Renal cortex interstitium (tissue), 11 donors: ENCODE measurements around the gene RALB. TPM values are rescaled to one million over a fixed set of nuclear protein-coding genes. Genes with fewer than 3 reads are reported as not detected.
"Not testable (repeated sequence)": the region's sequence is repeated elsewhere in the genome, so short reads cannot be mapped to it uniquely, and the experiment has no call there.

ENCODE experiments used
- DNase-seq, 11 donors: peaks; one replicate each; pipeline ENCODE4 v3.0.0-alpha.2; 2013; ENCODE audit warnings: low read depth in 9 of 11, low spot score in 4 of 11; ENCODE audit errors: extremely low read depth in 1 of 11
- polyA plus RNA-seq, 3 donors: library from polyadenylated mRNA; unstranded; fragments of 120-200 nt; gene quantifications; one replicate each; pipeline ENCODE4 v1.2.1, GENCODE V29; 2013; ENCODE audit not compliant: insufficient read length in 3 of 3

The RALB gene
- polyA plus RNA-seq, 3 donors, result 69.0 to 82.3 (median 77.4) TPM

DNA sequence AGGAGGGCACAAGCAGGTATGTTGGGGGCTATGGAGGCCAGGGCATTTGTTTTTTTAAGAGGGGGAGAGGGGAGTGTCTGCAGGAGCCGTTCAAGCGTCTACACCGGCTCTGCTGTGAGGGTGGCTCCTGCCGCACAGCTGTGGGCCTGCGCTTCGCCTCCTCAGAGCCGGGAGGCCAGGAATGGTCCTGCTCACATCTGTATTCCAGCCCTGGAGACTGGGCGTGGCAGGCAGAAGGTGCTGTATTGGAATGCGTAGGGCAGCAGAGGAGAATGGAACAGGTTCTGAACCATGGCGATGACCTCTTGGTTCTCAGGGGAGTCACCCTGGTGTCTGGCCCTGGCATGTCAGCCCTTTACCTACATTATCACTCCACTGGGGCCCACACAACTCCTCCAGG, 66.5 kb downstream of the RALB start:
- no peak for DNase-seq

DNA sequence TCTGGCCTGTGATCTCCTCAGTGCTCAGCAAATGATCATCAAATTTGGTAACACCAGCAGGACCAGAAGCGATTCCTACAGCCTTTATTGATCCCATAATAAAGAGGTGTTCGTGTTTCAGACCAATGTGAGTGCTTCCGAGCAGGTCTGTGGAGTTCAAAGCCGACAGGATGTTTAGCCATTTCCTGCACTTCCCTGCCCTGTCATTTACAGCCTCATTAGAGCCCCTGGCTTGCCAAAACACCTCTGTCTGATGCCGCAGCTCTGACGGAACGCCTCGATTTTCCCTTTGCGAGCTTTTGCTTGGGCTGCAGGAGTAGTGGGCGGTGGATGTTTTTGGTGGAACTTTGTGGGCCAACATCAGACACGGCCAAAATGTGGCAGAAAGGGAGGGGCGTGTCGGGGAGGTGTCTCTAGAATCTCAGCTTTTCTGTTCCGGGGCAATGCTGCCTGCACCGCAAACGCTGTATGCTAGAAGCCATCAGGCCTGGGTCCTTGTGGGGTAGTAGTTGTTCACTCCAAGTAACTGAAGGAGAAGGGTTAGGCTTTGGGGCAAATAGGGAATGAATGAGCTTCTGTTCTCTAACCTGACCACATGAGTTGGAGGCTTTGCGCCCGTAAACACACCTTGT, 67.2 kb downstream of the RALB start:
- DNase-seq, result no peak

DNA sequence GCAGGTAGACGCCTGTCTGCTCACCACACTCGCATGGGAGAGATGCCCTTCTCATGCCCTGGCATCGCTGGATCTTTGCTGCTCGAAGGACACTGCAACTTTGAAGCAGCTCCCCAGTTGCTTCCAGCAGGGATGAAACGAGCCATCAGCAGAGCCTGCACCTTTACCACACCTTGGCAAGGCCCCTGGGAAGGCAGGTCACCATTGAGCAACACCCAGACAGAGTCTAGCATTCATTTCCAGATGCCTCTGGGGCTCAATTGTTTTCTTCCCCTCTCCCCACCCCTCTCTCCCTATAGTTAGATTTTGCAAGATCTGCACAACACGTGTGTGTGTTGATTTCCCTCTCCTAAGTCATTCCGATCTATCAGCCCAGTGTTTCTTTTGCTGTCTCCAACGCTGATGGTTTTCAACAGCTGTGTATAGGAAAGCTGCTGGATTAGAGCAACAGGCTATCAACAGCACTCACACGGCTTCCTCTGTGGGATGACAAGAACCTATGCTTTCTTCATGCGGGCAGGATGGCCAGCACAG, 67.7 kb downstream of the RALB start:
- no peak for DNase-seq

DNA sequence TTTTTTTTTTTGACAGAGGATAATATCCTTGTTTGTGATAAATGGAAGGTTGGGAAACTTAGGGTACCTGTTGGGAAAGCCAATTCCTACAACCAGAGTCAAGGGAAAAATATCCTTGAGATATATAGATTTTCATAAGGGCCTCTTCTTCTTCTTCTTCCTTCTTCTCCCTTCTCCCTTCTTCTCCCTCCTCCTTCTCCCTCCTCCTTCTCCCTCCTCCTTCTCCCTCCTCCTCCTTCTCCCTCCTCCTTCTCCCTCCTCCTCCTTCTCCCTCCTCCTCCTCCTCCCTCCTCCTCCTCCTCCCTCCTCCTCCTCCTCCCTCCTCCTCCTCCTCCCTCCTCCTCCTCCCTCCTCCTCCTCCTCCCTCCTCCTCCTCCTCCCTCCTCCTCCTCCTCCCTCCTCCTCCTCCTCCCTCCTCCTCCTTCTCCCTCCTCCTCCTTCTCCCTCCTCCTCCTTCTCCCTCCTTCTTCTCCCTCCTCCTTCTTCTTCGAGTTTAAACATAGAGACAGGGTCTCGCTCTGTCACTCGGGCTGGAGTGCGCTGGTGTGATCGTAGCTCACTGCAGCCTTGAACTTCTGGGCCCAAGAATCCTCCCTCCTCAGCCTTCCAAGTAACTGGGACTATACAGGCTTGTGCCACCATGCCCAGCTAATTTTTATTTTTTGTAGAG, 68.4 kb downstream of the RALB start:
- not testable (repeated sequence) for DNase-seq

DNA sequence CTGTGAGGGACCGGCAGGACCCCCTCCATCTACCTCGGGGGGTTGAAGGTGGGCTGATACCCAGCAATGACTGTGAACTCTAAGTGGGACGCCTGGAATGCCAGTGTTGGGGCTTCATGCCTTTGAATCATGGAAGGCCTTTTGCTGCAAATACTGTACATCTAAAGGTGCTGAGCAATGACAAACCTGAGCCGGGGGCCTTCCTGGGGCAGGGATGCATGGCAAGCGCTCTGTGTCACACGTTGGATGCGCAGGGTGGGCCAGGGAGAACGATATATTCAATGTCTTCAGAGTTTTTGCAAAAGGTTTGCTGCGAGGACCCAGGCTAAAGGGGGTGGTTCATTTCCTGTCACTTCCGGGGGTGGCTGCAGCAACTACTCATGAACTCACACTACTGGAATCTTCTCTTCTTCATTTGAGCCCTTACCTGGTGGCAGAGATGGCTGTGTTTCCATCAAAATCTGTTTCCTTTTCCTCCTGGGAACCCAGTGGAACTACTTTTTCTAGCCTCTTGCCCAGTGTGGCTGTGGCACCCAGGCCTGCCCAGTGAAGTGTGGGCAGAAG, 69.2 kb downstream of the RALB start:
- no peak for DNase-seq

DNA sequence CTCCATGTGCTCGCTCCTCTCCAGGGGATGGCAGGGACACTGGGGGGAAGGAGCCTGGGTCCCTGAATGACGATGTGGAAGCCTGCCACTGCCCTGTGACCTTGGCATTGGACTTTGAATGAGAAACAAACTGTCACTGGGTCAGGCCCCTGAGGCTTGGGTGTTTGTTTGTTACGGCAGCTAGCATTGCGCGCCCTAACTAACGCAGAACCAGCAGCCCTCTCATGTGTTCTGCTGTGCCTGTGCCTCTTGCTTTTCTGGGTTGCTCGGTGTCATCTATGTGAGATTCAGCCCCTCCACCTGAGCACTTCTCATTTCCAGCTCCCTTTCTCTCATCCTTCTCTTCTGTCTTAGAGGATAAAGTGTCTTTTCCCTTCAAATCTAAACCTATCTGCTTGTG, 69.7 kb downstream of the RALB start:
- no peak for DNase-seq

DNA sequence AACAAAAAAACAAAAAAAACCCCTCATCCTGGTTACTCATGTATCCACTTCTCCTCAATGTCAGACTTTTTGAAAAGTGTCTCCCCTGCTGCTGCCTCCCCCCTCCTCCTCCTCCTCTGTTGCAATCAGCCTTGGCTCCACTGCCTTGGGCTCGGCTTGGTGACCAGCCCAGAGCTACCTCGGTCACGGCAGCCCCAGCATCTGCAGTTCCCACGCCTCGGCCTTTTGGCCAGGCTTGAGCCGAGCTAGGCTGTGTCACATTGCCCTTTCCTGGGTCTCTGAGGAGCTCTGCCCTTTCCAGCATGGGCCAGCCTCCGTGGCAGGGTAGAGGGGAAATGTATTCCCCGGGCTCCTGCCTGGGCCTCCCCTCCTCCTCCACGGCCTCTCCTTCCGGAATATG, 70.6 kb downstream of the RALB start:
- DNase-seq, result no peak

DNA sequence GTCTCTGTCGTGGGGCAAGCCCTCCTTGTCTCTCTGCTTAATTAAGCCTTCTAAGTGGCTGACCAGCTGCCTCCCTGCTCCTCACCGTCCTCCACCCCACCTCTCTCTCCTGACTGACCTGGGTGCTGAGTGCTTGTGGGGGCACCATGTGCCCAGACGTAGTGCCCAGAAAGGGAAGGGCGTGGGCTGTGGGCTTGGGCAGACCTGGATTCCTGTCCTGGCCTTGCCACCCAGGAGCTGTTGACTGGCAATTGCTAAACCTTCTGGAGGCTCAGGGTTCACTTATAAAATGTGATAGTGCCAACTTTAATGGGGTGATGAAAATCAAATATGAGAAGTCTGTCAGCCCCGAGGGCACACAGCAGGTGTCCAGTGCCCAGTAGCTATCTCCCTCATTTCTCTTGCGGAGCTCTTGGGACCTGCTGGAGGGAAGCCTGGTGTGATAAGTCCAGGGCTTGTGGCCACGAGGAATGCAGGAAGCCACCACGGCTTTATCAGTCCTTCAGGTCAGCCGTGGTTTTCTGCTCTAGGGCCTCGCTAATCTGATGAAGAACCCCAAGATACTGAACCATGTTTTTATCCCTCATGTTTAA, 71.3 kb downstream of the RALB start:
- DNase-seq, result no peak

DNA sequence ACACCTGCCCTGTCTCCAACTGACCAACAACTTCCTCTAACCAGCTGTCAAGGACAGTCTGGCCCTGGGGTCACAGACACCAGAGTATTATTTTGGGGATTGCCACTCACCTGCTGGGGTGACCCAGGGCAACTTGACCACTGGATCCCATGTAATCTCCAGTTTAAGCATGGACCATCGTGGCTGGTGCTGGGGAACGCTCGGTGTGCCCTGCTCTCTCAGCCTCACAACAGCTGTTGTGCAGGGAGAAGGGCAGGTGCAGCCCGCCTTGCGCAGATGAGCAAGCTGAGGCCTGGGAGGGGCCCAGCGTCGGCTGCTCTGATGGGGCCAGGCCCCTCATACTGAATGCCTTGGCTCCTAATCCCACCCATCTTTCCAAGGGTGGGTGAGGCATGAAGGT, 72.3 kb downstream of the RALB start:
- DNase-seq, result no peak

DNA sequence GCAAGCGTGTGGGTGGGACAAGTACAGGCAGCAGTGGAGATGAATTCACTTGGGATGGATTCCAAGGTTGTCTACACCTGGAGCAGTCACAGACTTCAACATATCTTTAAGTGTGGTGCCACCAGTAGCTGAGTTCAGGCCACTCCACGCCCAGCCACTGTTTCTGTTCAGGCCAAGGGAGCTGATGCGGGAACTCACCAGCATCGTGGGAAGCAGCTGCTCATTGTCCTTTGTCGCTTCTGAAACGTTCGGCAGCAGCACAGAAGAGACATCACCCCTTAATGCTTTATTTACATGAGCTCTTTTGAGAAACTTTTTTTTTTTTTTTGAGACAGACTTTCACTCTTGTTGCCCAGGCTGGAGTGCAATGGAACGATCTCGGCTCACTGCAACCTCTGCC, 73.4 kb downstream of the RALB start:
- DNase-seq, result no peak

DNA sequence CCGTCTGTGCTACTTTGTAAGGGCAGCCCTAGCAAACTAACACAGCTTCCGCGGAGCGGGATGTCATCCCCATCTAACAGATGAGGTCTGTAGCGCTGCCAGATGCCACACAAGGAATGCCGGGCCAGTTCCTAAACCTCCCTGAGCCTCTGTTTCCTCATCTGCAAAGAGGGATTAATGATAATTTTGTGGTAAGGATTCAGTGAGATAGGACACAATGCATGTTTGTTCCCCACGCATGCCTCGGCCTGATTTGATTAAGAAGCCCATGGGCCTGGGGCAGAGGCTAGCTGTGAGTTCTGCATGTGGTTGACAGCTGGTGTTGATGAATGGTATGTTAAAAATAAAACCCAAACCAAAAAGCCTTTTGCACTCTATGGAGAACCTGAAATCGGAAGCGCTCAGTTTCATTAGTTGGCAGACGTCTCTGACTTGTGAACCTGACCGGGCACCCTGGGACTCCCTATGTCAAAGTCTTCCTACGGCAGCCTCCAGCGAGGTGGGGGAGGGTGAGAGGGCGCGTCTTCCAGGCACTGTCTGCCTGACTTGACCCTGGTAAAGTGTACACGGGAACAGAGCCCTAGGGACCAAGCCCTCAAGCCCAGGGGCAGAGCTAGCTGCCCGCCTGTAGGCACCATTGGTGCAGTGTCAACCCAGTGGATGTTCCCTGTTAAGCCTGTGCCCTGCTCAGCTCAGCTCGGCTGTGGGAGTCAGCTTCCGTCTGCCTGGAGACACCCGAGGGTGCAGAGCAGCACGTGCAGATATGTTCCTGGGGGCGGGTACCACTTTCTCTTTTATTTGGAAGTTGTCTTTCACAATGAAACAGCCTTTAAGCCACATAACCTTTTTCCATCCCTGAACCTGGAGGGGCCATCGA, 78.5 kb downstream of the RALB start:
- DNase-seq, result no peak

DNA sequence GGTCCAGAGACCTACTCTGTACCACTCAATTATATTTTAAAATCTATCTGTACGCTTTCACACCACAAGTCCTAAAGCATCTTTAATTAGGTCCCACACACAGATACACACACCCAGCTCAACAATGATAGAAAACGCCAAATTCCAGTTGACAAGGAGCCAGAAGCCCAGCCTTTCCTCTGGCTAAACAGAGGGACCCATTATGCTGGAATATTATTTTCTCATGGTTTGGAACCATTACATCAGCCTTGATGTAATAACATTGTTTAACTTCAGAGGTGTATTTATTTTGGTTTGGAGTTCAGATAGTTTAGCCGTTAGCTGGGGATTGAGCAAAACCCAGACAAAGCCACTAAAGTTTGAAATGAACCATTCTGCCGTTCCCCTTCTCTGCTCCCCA, 79.3 kb downstream of the RALB start:
- no peak for DNase-seq

DNA sequence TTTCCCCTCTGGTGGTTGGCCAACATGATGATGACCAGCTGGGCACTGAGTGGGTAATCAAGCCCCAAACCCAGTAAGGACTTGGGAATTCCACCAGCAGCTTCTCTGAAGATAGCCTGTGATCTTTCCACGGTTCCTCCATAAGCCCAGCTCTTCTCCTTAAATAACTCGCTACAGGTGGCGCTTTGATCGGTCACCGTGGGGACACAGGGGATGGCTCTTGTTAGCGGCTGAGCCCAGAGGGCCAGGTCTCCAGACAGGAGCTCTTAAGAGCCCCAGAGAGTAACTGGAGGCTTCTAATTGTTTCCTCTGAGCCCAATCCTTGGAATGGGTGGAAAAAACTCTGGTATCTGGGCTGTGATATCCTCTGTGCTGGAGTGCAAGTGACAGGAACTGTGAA, 79.7 kb downstream of the RALB start:
- DNase-seq, result no peak

DNA sequence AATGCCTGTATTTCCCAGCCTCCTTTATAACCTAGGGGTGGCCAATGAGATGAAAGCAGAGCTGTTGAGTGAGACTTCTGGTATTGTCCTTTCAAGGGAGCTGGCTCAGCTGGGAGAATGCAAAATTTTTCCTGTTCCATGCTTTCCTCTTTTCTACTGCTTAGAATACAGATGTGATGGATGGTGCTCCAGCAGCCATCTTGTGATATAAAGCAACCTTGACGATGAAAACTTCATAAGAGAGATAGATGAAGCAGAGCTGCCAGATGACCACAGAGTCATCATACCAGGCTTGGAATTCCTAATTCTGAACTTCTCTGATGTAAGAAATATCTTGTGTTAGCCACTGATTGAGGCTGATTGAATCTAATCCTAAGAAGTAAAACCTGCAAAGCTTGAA, 81.4 kb downstream of the RALB start:
- no peak for DNase-seq

DNA sequence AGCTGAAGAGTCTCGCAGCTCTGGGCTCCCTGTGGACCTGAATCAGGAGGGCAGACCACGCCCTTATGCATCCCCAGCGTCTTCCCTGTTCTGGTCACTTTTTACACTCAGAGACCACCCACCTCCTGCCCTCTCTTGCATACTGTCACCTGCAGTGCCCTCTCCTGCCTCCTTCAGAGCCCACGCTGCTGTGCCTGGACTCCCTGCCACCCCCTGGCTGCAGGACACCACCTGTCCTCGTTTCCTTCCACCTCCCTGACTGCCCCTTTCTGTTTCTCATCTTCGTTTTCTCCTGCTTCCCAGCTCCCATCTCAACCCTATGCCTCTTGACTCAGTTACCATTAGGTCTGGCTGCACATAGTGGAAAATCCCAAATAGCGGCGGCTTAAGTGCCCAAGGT, 84.1 kb downstream of the RALB start:
- no peak for DNase-seq

DNA sequence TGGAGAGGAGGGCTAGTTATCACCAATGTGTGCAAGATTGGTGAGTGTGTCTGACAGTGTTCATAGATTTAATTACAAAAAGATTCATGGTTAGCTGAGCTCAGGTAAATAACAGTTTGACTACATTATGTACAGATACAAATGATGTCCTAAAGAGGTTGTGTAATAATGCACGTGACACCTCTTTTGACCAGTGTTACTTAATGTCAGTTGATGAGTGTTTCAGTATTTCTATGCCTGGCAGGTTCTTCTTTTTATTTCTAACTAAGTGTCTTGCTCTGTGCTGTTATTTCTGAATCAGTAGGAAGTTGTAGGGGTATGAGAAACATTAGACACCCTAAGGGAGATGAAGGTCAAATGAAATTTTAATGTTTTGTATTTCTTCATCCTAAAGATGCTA, 85.4 kb downstream of the RALB start:
- no peak for DNase-seq

DNA sequence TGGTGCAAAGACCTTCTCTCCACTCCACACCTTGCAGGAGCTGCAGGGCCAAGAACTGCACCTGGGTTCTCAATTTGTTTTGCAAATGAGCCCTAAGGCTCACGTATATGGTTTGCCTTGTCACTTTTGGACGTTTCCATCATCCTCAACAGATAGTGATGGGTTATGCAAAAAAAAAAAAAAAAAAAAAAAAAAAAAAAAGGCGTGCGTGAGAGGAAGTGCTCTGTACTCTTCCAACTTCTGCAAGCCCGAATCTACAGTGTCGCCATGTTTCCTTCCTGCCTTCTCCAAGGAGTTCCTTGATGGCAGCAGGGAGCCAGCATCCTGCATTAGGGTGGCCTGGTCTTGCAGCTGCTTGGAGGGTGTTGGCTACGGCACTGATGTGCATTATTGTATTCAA, 89.3 kb downstream of the RALB start:
- DNase-seq, result no peak

DNA sequence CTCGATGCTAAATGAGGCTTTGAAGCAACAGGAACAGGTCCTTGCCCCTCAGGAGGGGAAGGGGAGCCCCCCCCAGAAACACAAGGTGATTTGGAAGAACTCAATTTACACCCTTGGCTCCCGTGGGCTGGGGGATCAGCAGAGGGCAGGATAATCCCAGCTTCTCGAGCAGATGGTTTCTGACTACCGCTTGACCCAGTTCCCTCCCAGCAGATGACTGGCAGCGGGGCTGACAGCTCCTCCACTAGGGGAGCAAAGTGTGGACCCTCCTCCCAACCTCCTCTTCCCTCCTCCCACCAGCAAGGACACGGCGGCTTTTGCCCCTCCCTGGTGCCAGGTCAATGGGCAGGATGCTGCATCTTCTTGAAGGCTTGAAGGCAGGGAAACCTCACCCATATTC, 89.8 kb downstream of the RALB start:
- no peak for DNase-seq

DNA sequence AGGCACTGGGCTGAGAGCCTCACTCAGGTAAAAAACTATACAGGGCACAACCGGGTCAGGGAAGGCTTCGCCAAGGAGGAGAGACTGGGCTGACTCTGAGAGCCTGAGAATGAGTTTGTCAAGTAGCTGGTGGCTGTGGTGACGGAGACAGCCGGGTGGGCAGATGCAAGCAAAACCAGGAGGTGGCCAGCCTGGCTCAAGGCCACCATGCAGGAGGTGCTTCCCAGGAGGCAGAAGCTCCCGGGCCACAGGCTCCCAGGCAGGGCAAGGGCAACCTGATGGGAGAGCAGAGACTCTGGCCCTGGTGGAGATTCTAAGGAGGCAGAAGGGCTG, 90.4 kb downstream of the RALB start:
- DNase-seq, result no peak
